ENCODE data around the gene MYCT1.

DNA sequence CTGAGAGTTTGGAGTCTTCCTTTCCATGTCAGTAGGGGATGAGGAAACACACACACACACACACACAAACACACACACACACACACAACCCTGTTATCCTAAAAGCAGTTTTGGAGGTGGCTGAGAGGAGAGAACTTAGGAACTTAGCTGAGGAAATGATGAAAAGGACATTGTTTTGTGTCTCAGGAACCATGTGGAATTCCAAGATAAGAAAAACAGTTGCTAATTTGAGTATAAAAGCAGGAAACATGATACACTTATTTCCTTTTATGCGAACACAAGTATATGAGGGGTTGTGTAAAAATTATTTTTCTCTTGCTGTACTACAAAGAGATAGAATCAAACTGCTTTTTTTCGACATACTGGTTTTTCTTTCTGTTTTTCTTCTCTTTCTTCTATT lies at the start of gene MYCT1:
- TF ChIP-seq POLR2A (IDR thresholded peaks at IDR 0.05): no peak
- TF ChIP-seq, protein P1, sequence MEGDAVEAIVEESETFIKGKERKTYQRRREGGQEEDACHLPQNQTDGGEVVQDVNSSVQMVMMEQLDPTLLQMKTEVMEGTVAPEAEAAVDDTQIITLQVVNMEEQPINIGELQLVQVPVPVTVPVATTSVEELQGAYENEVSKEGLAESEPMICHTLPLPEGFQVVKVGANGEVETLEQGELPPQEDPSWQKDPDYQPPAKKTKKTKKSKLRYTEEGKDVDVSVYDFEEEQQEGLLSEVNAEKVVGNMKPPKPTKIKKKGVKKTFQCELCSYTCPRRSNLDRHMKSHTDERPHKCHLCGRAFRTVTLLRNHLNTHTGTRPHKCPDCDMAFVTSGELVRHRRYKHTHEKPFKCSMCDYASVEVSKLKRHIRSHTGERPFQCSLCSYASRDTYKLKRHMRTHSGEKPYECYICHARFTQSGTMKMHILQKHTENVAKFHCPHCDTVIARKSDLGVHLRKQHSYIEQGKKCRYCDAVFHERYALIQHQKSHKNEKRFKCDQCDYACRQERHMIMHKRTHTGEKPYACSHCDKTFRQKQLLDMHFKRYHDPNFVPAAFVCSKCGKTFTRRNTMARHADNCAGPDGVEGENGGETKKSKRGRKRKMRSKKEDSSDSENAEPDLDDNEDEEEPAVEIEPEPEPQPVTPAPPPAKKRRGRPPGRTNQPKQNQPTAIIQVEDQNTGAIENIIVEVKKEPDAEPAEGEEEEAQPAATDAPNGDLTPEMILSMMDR (IDR thresholded peaks at IDR 0.05): no peak
